Measurements from ENCODE around the gene CYB561D1.
A peak's percentile ranks its signal among the peaks of the same experiment; 100 is the strongest.
"Not testable (repeated sequence)": the region's sequence is repeated elsewhere in the genome, so short reads cannot be mapped to it uniquely, and the experiment has no call there.

CYB561D1 gene

DNA sequence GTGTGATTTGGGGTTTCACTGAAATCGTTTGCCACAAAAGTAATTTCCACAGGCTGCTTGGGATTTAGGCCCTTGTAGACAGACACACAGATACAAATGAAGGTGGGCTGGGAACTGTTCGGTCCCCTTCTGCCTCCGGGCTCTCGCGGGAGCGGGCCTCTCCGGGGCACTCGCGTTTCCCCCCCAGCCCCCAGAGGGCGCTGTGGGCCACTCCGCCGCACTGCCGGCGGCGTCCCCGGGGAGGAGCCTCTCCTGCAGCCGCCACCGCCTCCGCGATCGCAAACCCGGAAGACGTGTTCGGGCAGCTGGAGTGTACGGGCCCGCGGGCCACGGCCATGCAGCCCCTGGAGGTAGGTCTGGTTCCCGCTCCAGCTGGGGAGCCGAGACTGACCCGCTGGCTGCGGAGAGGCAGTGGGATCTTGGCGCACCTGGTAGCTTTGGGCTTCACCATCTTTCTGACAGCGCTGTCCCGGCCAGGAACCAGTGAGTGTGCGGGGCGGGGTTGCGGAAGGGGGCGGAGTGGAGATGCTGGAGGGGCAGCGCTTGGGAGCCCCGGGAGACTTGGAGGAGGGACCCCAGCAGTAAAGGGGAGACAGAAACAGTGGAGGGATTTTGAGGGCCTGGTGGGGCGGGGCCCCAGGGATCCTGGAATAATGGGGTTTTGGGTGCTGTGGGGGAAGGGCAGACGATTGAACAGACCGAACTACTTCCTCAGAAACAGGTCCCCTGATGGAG is at the start of gene CYB561D1:
TSS of gene CYB561D1 (plus strand) at position 290 of the 735 bp plus-strand sequence. CDS start at position 336, 46 bp downstream.
- peak; percentile 85 for DNase-seq (ENCODE audit: low read depth, low spot score)

DNA sequence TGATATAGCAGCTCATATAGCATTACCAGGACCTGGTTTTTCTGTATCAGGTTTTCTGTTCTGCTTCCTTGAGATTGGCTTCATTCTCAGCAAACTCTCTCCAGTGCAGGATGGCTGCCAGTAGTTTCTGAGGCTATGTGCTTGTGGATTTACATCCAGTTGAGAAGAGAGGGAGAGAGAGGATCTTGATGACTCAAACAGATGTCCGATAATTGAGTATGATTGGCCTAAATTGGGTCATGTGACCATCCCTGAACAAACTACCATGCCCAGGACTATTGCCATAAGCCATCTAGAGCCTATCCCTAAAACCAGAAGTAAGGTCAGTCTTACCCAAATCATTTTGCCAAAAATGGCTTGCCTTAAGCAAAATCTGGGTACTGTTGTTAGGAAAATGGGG is 49.5 kb upstream of the CYB561D1 start:
- no peak for DNase-seq (ENCODE audit: low read depth, low spot score)

- DNase-seq (ENCODE audit: low read depth, low spot score), result not testable (repeated sequence)
Observed at GRCh38 chr1:109445949-109446695, 47.8 kb upstream of the CYB561D1 start.

DNA sequence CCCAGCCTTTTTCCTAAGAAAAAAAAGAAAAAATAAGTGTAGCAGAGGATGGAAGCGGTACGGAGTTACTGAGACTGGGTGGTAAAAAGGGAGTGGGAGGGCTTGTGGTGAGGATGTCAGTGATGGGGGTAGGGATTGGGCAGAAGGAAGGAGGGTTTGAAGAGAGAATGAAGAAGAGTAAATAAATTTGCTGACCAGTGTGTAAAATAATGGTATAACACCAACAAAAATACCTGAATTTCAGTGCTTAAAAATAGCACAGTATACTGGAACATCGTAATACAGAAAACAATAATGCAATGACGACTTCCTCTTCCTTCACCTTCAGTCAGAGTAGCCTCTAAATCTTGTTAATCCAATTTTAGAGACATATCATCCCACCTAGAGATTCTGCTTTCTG is 46.4 kb upstream of the CYB561D1 start:
- DNase-seq (ENCODE audit: low read depth, low spot score), result no peak

DNA sequence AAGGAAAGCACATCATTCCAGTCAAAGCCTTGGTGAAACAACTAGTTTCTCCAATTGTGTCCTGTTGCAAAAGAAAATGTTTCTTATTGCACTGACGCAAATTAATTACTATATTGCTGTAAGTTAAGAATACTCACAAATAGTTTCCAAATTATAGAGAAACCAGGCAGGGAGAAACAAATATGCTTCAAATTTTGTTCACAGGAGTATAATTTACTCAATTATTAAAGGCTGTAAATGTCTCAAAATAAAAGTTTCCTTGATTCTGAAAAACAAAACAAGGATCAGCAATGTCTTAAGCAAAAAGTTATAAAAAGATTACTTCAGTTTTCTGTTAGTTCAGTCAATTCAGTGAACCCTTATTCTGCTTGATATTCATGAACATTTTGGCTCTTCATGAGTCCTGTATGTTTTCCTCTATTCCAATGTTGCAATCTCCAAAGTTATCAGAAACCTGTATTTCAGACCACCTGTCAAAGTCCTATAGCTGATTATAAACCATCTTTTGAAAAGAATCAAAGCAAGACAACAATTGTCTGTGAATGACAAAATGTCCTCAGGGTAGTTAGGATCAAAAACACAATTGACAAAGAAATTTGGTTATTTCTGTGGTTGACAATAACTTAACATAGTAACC is 39.3 kb upstream of the CYB561D1 start:
- DNase-seq (ENCODE audit: low read depth, low spot score), result no peak

GRCh38 chr1:109457819-109458218 is 36.1 kb upstream of the CYB561D1 start:
- DNase-seq (ENCODE audit: low read depth, low spot score), result no peak

GRCh38 chr1:109466125-109466451 is 27.8 kb upstream of the CYB561D1 start:
- DNase-seq (ENCODE audit: low read depth, low spot score), result no peak

DNA sequence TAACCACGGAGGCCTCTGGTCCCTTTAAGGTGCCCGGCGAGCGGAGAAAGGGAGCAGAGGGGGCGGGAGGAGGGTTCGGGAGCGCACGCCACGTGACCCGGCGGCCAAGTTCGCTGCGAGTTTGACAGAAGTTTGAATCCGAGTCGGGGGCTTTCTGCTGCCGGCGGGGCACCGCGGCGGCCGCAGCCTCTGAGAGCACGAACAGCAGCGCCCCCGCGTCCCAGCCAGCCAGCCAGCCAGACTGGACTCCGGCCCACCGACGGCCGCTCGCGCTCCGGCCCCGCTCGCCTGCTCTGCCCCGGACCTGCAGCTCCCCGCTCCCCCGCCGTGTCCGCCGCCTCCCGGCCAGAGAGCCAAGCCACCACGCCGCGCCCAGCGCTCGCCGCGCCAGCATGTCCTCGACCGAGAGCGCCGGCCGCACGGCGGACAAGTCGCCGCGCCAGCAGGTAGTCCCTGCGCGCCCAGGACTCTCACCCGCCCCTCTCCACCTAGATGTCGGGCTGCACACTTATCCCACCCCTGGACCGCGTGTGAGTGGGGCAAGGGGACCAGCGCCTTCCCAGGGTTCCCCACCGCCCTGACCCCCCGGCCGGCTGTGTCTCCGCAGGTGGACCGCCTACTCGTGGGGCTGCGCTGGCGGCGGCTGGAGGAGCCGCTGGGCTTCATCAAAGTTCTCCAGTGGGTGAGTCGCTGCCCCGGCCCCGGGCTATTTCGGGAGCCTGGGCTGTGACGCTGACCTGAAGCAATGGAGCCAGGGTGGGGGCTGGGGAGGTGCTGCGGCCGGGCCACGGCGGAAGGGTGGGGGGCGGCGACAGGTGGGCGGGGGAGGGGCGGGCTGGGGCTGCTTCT is 27.2 kb upstream of the CYB561D1 start, which contains the start of gene SYPL2:
TSS of gene SYPL2 (plus strand) at position 95 of the 849 bp plus-strand sequence. CDS start at position 393, 298 bp downstream.
- DNase-seq (ENCODE audit: low read depth, low spot score), result no peak

- no peak for DNase-seq (ENCODE audit: low read depth, low spot score)
Observed at GRCh38 chr1:109467301-109467777, 26.6 kb upstream of the CYB561D1 start.

DNA sequence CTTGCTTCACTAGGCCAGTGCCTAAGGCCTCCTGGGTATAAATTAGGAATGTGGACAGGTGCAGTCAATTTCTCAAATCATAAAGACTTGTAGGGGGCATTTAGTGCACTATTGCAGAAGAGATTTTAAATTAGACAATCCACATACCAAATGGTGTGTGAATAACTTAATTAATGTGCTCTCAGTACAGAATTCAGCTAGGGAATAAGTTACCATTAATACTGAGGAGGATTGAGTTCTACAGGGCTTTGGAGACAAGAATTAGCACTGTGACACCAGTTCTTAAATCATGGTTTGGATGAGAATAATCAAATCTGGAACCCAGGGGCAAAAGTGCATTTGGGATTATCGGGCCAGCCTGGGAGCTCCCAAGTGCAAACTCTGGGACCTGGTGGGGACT is 25.8 kb upstream of the CYB561D1 start:
- no peak for DNase-seq (ENCODE audit: low read depth, low spot score)

DNA sequence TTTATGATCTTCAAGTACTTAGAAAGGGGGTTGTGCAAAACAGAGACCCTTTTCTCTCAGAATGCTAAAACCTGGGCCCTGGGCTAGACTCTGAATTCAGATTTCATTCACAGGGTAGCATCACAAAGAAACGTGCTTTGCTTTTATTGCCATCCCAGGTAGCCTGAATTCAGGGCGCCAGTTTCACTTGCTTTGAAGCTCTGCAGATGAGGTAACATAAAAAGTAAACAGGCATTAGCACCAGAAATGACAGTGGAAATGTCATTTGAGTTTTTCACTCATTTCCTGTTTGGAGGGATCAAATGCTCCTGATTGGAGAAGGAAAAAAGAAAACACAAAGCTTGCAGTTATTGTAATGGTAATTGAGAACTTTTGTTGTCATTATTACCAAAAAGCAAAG is 25.0 kb upstream of the CYB561D1 start:
- DNase-seq (ENCODE audit: low read depth, low spot score), result no peak

DNA sequence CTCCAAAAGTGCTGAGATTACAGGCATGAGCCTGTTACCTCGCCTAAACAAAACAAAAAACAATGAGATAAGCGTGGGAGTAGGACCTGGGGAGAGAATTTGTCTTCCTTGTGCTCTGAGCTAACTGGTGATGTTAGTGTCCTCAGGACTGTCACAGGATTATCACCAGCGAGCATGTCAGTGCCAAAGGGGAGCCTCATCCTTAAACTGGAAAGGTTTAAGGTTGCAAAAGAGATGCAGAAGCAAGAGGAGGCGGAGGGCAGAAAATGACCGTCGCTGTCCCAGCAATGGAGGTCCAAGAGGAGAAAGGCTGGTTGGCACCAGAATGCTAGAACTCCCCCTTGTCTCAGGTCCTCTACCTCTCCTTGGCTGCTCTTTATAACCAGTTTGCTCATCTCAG is 23.6 kb upstream of the CYB561D1 start:
- DNase-seq (ENCODE audit: low read depth, low spot score), result no peak

- no peak for DNase-seq (ENCODE audit: low read depth, low spot score)
Observed at GRCh38 chr1:109472779-109473178, 21.1 kb upstream of the CYB561D1 start.

DNA sequence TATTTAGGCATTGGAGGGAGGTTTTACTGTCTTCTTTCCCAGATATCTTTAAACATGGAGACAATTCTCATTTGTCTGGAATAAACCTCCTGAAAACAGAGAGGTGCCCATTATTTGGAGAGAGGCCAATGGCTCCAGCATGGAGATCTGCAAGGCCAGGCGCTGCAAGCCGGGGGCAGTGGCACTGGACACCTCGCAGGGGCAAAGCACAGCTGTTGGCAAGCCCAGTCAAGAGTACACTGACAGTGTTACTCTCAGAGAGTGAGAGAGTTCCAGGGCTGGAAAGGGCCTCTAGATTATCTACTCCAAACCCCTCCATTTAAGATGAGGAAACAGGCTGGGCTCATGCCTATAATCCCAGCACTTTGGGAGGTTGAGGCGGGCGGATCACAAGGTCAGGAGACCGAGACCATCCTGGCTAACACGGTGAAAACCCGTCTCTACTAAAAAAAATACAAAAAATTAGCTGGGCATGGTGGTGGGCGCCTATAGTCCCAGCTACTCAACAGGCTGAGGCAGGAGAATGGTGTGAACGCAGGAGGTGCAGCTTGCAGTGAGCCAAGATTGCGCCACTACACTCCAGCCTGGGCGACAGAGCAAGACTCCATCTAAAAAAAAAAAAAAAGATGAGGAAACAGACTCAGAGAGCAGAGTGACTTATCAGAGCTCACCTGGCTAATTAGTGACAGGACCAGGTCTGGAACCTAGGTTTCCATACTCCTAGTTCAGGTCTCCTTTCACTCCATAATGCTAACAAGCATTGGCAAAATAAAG is 20.4 kb upstream of the CYB561D1 start:
- not testable (repeated sequence) for DNase-seq (ENCODE audit: low read depth, low spot score)

- DNase-seq (ENCODE audit: low read depth, low spot score), result no peak
Observed at GRCh38 chr1:109474697-109475096, 19.2 kb upstream of the CYB561D1 start.

GRCh38 chr1:109475261-109475660 is 18.6 kb upstream of the CYB561D1 start:
- DNase-seq (ENCODE audit: low read depth, low spot score), result no peak

DNA sequence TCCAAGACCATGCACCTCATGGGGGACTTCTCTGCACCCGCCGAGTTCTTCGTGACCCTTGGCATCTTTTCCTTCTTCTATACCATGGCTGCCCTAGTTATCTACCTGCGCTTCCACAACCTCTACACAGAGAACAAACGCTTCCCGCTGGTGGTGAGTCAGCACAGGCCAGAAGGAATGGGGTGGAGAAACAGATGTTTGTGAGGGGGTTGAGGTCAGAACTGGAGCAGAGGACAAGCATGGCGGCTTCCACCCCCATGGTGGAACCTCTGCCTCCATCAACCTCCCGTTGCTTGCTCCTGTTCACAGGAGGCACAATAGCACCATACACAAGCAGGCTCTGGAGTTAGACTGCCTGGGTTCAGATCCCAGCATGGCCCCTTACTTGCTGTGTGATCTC is 17.1 kb upstream of the CYB561D1 start:
- DNase-seq (ENCODE audit: low read depth, low spot score), result no peak

- no peak for DNase-seq (ENCODE audit: low read depth, low spot score)
Observed at GRCh38 chr1:109477821-109478220, 16.1 kb upstream of the CYB561D1 start.

DNA sequence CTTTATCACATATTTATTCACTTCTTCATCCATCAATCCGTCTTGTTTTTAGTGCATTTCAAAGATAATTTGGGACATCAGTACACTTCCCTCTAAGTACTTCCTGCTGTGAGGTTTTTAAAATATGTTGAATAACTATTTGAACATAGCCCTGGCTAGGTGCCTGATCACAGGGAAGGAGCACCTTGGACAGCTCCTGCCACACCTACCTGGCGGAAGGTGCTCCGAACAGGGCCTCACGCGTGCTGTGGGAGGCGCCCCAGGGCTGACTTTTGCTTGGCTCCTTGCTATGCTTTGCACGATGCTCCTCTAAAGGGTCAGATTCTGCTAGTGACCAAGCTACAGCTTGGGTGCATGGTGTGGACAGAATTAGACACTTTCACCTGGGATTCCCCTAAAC is 15.1 kb upstream of the CYB561D1 start:
- DNase-seq (ENCODE audit: low read depth, low spot score), result no peak

DNA sequence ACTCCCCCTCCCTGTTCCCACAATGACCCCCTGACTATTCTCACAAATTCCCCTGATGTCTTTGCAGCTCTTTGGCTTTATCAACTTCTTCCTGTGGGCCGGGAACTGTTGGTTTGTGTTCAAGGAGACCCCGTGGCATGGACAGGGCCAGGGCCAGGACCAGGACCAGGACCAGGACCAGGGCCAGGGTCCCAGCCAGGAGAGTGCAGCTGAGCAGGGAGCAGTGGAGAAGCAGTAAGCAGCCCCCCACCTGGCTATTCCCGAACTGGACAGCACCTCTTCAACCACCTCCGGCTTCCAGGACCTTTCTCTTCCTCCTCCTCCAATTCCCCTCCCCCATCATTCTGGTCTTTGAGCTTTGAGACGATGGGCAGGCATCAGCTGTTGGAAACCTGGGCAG is 14.6 kb upstream of the CYB561D1 start:
- no peak for DNase-seq (ENCODE audit: low read depth, low spot score)

DNA sequence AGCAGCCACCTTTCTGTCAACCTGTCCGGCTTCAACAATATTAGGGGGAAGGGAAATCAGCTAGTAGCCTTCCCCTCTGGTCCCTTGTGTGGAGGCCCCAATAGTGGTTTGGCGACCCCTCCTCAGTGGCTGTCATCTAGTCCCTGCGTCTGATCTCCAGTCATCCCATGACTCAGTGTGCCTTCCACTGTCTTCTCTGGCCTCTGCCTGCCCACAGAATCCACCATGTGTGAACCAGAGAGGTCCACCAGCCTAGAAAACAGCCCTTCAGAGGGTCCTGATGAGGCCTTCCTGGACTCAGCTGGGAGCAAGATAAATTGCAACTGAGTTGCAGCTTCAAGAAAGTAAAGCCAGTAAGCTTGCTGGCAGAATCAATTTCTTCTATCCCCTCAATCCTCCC is 14.0 kb upstream of the CYB561D1 start:
- no peak for DNase-seq (ENCODE audit: low read depth, low spot score)
